GM12892 (cell line): Measurements from ENCODE around the gene ITPR3.

Experiments used
- POLR2A ChIP-seq: IDR thresholded peaks from 2 replicates; pipeline ENCODE4 v1.6.1; 2011; ENCODE audit warnings: low read depth, low read length, control low read depth
- POLR2AphosphoS5 ChIP-seq: IDR thresholded peaks from 2 replicates; pipeline ENCODE4 v1.6.1; 2011; ENCODE audit warnings: low read depth, low read length, control low read depth
- TAF1 ChIP-seq: IDR thresholded peaks from 2 replicates; pipeline ENCODE4 v1.6.1; 2011; ENCODE audit warnings: low read depth, mild to moderate bottlenecking, control low read depth, low read length, borderline replicate concordance

DNA sequence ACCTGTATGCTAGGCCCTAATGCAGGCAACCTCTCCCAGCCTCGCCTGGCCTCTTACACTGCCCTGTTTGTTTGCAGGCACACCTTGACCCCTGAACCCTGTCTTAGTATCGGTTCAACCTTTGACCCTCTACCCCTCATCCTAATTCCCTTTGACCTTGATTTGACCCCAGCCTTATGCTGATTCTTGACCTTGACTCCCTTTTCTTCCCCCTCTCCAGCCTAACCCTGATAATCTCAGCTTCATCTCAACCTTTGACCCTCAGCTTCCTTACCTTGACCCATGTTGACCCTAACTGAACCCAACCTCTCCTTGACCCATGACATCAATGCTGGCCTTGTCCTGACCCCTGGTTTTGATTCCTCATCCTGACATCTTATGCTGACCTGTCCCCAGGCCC is 56.6 kb downstream of the ITPR3 start:
- no peak for TF ChIP-seq TAF1
- TF ChIP-seq POLR2AphosphoS5: no peak
- TF ChIP-seq POLR2A: no peak
